Erythroblast (primary cell): ENCODE results near the gene SMAD6.

Source experiments
- DNase-seq, 2 experiments: peaks; one replicate each; lab custom pipeline; 2025; lab: John Stamatoyannopoulos, UW
- GATA1 ChIP-seq: IDR thresholded peaks from 2 replicates; pipeline ENCODE4 v1.6.1; 2011; ENCODE audit warnings: low read depth, mild to moderate bottlenecking, control low read depth, low read length, moderate library complexity
- POLR2A ChIP-seq: IDR thresholded peaks from 2 replicates; pipeline ENCODE4 v1.6.1; 2011; ENCODE audit warnings: mild to moderate bottlenecking, low read length

Gene SMAD6

DNA sequence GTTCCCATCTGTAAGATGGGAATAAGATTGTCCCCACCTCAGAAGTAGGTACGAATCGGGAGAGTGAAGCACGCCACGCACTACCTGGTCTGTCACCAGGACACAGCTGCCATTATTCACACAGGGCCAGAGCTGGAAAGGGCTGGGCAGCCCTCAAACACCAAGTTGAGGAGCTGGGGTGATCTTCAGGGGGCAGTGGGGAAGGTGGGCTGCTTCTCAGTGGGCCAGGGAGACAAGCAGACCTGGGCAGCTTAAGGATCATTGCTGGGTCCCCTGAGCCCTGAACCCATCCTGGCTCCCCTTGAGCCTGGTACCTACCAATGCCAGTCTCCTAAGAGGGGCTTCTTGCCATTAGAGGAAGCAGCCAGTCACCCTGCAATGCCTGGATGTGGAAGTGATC lies 82.1 kb downstream of the SMAD6 start:
- DNase-seq, result no peak
- TF ChIP-seq GATA1 (no peak), POLR2A (no peak)

DNA sequence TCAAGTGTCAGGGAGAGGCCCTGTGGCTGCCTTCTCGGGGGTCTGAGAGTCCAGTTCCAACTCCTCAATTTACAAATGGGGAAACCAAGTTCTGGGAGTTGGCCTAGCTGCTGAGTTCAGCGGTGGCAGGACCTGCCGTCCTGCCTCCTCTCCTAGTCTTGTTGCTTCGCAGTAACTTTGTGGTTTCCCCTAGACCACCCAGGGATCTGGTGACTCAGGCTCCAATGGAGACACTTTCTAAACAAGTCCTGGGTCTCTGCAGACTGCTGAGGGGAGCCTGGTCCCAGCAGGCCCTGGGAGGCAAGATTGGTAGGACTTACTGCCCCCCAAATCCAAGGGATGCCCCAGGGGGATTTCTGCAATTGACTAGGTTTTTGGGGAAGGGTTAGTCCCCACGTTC lies 83.6 kb downstream of the SMAD6 start:
- no peak for DNase-seq
- TF ChIP-seq POLR2A (no peak), GATA1 (no peak)

DNA sequence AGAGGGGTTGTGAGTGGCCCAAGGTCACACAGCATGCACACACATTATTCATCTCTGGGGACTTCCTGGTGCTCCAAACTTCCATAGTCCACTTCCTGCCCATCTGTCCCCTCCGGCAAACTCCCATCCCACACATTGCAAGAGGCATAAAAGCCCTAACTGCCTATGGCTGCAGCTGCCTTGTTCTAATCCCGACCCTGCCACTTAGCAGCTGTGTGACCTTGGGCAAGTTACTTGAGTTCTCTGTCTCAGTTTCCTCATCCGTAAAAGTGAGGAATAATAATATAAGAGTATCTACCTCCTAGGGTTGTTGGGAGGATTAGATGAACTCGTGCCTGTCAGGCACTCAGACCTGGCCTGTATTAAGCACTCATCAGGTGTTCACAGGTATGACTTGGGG lies 84.2 kb downstream of the SMAD6 start:
- no peak for DNase-seq
- no peak for TF ChIP-seq GATA1
- no peak for TF ChIP-seq POLR2A

DNA sequence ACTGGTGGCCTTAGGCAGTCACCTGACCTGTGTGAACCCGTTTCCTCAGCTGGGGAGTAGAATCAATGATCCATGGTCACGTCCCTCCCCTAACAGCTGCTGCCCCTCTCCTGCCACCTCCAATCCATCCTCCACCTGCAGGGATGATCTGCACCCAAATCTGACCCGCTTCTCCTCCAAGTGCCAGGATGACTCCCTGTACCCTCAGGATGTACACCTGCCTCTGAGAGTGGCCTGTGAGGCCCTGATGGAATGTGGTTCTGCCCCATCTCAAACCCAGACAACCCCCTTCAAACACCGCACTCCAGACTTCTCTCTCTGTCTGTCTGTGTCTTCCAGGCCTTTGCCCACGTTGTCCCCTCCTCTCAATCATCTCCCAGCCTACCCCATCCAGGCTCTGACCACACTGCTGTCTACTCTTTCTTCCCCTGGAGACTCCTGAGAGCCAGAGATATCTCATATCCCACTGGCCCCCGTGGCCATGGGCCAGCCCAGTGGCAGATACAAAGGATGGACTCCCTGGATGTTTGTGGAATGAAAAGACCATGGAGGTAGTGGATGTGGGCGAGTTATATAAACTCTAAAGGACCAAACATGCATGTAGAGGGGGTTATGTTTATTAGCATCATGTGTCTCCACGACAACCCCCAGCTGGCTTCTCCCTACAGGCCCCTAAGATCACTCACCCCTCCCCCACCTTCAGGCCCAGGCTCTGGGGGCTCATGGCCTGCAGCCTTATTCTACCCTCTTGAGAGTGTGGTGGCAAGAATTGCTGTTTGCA lies 84.9 kb downstream of the SMAD6 start:
- TF ChIP-seq POLR2A, result no peak
- TF ChIP-seq GATA1, result no peak
- no peak for DNase-seq

DNA sequence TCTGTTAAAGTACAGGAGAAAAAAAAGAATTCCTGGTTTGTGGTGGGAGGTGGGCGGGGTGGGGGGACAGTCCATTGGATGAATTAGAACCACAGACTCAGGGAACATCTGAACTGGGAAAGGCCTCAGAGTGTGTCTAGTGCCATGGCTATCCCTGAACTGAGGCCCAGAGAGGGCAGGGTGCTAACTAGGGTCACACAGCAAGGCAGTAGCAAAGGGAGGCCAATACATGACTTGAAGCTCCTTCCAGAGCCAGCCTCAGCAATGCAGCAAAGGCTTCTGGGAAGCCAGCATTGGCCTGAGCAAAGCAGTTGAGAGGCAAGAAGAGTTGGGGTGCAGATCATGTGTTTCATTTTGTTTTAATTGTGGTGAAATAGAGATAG lies 85.4 kb downstream of the SMAD6 start:
- no peak for DNase-seq
- no peak for TF ChIP-seq POLR2A
- TF ChIP-seq GATA1, result no peak

DNA sequence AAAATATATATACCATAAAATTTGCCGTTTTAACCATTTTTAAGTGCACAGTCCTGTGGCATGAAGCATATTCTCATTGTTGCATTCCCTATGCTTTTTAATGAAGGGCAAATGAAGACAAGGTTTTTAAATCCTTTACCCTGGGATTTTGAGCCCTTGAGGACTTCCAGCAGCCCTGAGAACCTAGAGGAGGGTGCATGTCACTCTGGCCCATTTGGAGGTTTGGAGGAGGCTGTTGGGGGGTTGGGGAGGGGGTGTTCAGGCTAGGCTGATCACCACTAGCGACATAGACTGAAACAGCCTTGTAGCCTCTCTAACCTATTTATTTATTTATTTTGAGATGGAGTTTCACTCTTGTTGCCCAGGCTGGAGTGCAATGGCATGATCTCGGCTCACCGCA lies 86.0 kb downstream of the SMAD6 start:
- DNase-seq, result no peak
- TF ChIP-seq GATA1 (no peak), POLR2A (no peak)

DNA sequence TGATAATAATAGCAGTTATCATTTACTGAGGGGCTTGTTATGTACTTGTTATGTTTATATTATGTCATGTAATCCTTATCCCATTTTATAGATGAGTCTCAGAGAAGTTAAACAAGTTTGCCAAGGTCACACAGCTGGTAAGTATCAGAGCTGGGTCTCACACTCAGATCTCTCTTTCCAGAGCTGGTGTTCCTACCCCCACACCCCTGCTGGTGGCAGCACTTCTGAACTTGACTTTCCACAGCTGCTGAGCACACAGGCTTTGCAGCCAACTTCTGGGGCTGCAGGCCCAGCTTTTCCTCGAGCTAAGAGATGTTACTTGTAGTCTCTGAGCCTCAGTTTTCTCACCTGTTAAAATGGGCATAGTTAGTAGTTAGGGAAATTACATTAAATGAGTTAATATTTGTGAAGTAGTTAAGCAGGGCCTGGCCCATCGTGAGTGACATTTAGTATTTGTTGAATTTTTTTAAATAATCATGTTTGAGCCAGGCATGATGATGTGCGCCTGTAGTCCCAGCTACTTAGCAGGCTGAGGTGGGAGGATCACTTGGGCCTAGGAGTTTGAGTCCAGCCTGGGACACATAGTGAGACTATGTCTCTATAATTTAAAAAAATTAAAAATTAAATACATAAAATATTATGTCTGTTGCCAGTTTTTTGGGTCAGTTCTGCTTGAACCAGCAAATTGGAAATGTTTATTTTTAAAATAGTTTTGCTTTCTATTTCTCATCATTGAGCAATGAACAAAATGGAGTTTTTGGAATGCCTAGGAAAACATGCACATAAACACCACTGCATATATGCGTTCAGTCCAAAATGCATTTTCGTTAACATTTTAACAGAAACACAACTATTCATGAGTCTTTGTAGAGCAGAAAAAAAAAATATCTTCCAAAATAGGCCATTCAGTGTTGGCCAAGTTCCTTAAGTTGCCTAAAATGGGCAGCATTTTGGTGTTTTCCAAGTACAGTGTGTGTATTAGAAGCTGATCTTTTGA lies 87.3 kb downstream of the SMAD6 start:
- peak; percentile 21 to 24 for DNase-seq

DNA sequence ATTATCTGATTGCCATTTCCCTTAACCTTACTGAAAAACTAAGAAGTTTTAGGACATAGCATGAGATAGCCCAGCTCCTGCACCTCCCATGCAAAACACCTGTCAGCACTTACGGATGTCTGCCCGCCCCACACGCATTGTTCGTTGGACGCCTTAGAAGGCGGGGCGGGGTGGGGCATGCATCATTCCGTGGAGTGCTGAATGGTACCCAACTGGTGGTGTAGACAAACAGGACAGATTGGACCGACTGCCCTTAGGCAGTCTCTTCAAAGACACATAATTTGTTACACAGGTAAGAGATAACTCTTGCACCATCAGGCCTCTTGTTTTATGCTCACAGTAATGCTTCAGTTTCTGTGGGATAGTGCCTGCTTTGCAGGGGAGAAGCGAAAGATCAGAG lies 93.8 kb downstream of the SMAD6 start:
- no peak for DNase-seq
- TF ChIP-seq POLR2A (no peak), GATA1 (no peak)

More for the DNA sequence above, 87.3 kb downstream of the SMAD6 start:
- TF ChIP-seq GATA1 (no peak), POLR2A (no peak)

DNA sequence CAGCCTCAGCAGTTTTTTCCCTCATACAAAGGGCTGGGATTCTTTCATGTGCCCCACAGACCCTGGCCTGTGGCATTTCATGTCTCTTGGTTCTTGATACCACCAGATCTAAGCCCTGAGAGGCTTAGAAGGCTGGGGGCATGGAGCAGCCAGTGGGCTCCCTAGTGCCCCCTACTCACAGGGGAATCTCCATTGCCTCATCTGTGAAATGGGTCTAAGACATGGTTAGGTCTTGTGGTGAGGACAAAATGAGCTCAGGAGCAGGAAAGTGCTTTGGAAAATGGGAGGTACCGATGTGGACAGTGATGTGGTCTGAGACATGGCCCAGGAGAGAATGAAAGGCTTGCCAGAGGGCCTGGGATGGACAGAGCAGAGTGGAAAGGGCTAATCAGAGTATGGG lies 94.3 kb downstream of the SMAD6 start:
- DNase-seq, result no peak
- TF ChIP-seq POLR2A, result no peak
- no peak for TF ChIP-seq GATA1

DNA sequence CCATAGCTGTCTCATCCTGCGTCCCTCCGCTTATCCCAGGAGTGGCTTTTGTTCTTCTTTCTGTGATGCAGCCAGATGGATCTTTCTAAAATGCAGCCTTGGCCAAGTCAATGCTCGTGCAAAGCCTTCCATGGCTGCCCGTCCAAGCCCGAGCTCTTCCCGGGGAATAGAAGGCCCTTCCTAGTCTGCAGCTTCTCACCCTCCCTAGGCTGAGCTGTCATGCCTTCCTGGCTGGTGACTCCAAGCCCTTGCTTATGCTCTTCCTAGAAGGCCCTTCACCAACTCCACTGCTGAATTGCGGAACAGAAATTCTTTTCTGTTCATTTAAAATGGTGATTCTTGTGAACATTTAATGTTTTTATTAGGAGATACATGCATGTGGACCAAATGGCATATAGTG lies 95.9 kb downstream of the SMAD6 start:
- TF ChIP-seq GATA1 (no peak), POLR2A (no peak)
- no peak for DNase-seq

DNA sequence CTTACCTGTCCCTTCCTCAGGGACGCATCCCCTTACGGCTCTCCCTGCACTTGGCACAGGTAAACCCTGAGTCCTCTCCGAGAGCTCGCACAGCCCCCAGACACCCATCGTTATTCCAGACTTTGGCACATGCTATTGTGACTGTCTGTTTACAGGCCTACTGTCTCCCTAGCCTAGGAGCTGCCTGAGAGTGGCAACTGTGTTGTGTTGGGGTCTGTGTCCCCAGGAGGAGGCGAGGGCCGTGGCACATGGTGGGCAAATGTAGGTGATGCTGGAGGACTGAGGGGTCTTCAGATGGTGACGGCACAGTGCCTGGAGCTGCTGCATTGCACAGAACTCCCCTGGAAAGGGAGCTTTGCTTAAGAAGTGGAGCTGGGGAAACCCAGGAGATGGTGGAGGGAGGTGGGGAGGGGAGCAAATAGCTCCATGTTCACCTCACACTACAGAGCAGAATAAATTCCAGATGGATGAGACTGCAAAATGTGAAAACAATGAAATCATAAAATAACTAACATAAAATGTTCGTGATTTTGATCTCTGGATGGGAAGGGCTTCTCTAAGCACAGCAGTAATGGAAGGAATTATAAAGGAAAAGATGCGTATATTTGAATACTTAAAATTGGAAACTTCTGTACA lies 96.5 kb downstream of the SMAD6 start:
- TF ChIP-seq GATA1 (no peak), POLR2A (no peak)
- DNase-seq, result no peak

DNA sequence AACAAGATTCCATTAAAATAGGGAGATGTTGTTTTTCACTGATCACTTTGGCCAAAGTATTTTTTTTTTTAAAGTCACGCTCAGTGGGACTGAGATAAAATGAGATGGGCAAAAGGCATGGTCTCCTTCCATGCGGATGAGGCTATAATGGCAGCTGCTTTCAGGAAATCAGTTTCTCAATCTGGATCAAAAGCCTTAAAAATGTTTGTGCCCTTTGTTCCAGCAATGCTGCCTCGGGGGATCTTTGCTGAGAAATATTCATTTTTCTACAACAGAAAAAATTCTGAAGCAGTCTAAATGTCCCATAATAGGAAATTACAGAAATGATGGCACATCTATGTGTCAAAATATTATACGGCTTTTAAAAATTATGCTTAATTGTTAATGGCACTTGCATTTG lies 97.2 kb downstream of the SMAD6 start:
- TF ChIP-seq POLR2A (no peak), GATA1 (no peak)
- no peak for DNase-seq

DNA sequence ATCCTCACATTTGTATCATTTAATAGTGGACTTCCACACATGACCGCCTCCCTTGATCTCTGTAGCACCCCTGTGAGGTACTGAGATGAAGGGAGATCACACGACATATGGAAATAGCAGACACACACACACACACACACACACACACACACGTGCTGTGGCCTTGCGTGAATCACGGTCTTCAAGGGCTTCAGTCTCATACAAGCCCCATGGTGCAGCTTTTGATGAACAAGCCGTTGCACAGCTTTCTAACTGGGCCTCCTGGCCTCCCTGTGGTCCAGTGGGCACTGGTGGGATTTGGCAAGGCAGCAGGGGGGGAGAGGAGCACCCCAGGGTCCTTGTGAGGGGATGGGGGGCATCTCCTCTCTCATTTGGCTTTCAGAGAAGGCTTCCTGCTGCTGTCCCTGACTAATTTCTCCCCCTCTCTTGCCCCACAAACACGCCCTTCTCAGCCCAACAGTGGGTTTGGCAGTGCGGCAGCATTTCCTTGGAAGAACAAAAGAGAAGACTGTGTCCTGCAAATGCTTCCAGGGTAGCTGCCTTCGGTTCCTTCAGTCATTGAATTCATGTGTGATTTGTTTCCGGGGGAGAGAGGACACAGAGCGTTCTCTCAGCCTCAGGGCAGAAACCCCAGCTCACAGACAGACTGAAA lies 98.7 kb downstream of the SMAD6 start:
- DNase-seq, result no peak
- TF ChIP-seq POLR2A, result no peak
- TF ChIP-seq GATA1, result no peak

DNA sequence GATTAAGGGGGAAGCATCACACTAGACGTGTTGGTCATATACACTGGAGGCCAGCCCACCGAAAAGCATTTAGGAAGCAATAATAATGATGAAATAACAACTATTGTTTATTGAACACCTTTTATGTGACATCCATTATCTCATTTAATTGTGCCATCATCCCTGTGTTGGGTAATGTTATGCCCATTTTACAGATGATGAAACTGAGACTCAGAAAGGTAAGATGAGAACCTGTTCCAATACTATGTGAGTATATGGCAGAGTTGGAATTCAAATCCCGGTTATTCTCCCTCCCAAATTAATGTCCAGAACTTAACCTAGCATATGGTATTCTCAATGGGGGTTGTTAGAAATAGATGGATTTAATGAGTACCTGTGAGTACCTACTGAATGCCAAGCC lies 99.2 kb downstream of the SMAD6 start:
- TF ChIP-seq GATA1, result no peak
- TF ChIP-seq POLR2A, result no peak
- no peak for DNase-seq
